ENCODE measurements around the gene PTDSS2. TPM values are rescaled to one million over a fixed set of nuclear protein-coding genes. Genes with fewer than 3 reads are reported as not detected.
"Not testable (repeated sequence)": the region's sequence is repeated elsewhere in the genome, so short reads cannot be mapped to it uniquely, and the experiment has no call there.

Gene PTDSS2
- total and polyA plus RNA-seq, 2 of the 4 experiments (the other 2 are of a cell fraction): 23.5 to 26.6 TPM

- Histone ChIP-seq H3K14ac (replicated peaks; ENCODE audit: low read depth, low read length) (no peak overlapping the region), H2AK5ac (ENCODE audit: low read depth, low read length) (no peak overlapping the region), H2BK5ac (ENCODE audit: low read depth, low read length, poor library complexity, severe bottlenecking) (no peak overlapping the region), H2BK20ac (ENCODE audit: low read depth, low read length) (no peak overlapping the region), H4K5ac (ENCODE audit: low read depth, low read length) (no peak overlapping the region), H3K23ac (ENCODE audit: low read depth, low read length) (no peak overlapping the region), H3K56ac (ENCODE audit: extremely low read depth, insufficient read depth, low read length) (no peak overlapping the region), H3K79me1 (ENCODE audit: low read depth in 1 of 2, low read length in 2 of 2) (peaks cover 0 to 3% of the 10 kb centered on the region in 2 experiments; a peak in 2 of 4 replicates), H3K27me3 (ENCODE audit: control insufficient read depth, insufficient read depth, low read length) (no peaks in the 10 kb centered on the region), H2AK9ac (replicated peaks; ENCODE audit: low read depth, low read length, poor library complexity) (no peak overlapping the region), H3K4me2 (ENCODE audit: low read depth, low read length) (no peak overlapping the region), H3K18ac (ENCODE audit: low read depth, low read length) (no peak overlapping the region), H2BK120ac (ENCODE audit: low read depth, low read length) (no peak overlapping the region), H3K4me1 (ENCODE audit: control insufficient read depth, insufficient read depth, low read length) (no peaks in the 10 kb centered on the region), H3K9ac (ENCODE audit: low read depth, low read length) (no peak overlapping the region), H2AFZ (replicated peaks; ENCODE audit: low read length, poor library complexity) (no peak overlapping the region), H3K4me3 (ENCODE audit: insufficient read depth, low read depth, low read length) (no peak overlapping the region), H3K27ac (ENCODE audit: insufficient read depth, low read length) (no peak overlapping the region), H3K4ac (ENCODE audit: low read depth, low read length) (no peak overlapping the region), H2BK15ac (ENCODE audit: low read depth, low read length) (no peak overlapping the region), H3K9me3 (ENCODE audit: control insufficient read depth, insufficient read depth, low read length) (peaks cover 6% of the 10 kb centered on the region; the same call in 1 of the 2 replicates), H3K9me1 (ENCODE audit: insufficient read depth, low read length) (peaks cover 3% of the 10 kb centered on the region; the same call in 1 of the 2 replicates), H3K36me3 (ENCODE audit: control insufficient read depth, insufficient read depth, low read length) (peaks cover 12% of the 10 kb centered on the region), H4K20me1 (ENCODE audit: insufficient read depth, low read length) (no peaks in the 10 kb centered on the region), H4K8ac (ENCODE audit: low read depth in 2 of 2, low read length in 2 of 2) (no peak overlapping the region), H4K91ac (ENCODE audit: insufficient read depth, low read depth, low read length) (no peak overlapping the region)
- TF ChIP-seq CEBPB (IDR thresholded peaks at IDR 0.05; ENCODE audit: low read depth, low read length) (no peak), SMC3 (IDR thresholded peaks at IDR 0.05; ENCODE audit: low read depth, low read length) (no peak), MAZ (IDR thresholded peaks at IDR 0.05; ENCODE audit: borderline replicate concordance, low read depth, low read length) (no peak), FOS (IDR thresholded peaks at IDR 0.05; ENCODE audit: low read depth, low read length) (no peak), RFX5 (IDR thresholded peaks at IDR 0.05; ENCODE audit: low read depth, low read length) (no peak), MXI1 (IDR thresholded peaks at IDR 0.05; ENCODE audit: borderline replicate concordance, low read depth, low read length) (no peak), MAFK (IDR thresholded peaks at IDR 0.05; ENCODE audit: low read depth, low read length) (no peak)
- WGBS, 2 experiments (ENCODE audit: extremely low coverage in 2 of 2, insufficient read length in 1 of 2): no CpG with 5 or more reads among the region's 4 CpGs
- in situ Hi-C loops (cut with MboI; ENCODE audit: low sequenced_read_pairs) (no loop called here), dilution Hi-C loops (cut with HindIII; ENCODE audit: low sequenced_read_pairs, unreplicated experiment) (no loop called here), intact Hi-C loops (cut with micrococcal nuclease) (loop anchor here (5.0 kb wide), 1 partner anchor 309 kb away; the partner anchor contains the start of genes BET1L and RIC8A)
- POLR2A ChIA-PET (ENCODE audit: unreplicated experiment): interaction anchor here (0.7 kb wide), 1 partner anchor 63 kb away, joined by 10 read pairs; no protein-coding TSS in a partner anchor
- no TSS peak for BruUV-seq (replicated peaks)
- ATAC-seq (ENCODE audit: low read depth) (no peak), DNase-seq (no peak)
- CTCF ChIA-PET: no interaction called here
Measured at GRCh38 chr11:516400-516799, 66.3 kb downstream of the PTDSS2 start.

- H3K79me1 ChIP-seq (ENCODE audit: low read depth in 1 of 2, low read length in 2 of 2); H3K4me3 ChIP-seq (ENCODE audit: insufficient read depth, low read depth, low read length); H3K56ac ChIP-seq (ENCODE audit: extremely low read depth, insufficient read depth, low read length); H3K9me3 ChIP-seq (ENCODE audit: control insufficient read depth, insufficient read depth, low read length); ATAC-seq (ENCODE audit: low read depth); H3K4me1 ChIP-seq (ENCODE audit: control insufficient read depth, insufficient read depth, low read length); H3K27me3 ChIP-seq (ENCODE audit: control insufficient read depth, insufficient read depth, low read length); H3K27ac ChIP-seq (ENCODE audit: insufficient read depth, low read length); H2BK20ac ChIP-seq (ENCODE audit: low read depth, low read length); H3K4ac ChIP-seq (ENCODE audit: low read depth, low read length); BruUV-seq (replicated peaks); H2BK120ac ChIP-seq (ENCODE audit: low read depth, low read length); H3K23ac ChIP-seq (ENCODE audit: low read depth, low read length); H2AFZ ChIP-seq (replicated peaks; ENCODE audit: low read length, poor library complexity); H3K18ac ChIP-seq (ENCODE audit: low read depth, low read length); DNase-seq; H4K91ac ChIP-seq (ENCODE audit: insufficient read depth, low read depth, low read length); in situ Hi-C loops (cut with MboI; ENCODE audit: low sequenced_read_pairs); H2AK5ac ChIP-seq (ENCODE audit: low read depth, low read length); H2AK9ac ChIP-seq (replicated peaks; ENCODE audit: low read depth, low read length, poor library complexity); H4K20me1 ChIP-seq (ENCODE audit: insufficient read depth, low read length); H3K14ac ChIP-seq (replicated peaks; ENCODE audit: low read depth, low read length); H3K9ac ChIP-seq (ENCODE audit: low read depth, low read length); dilution Hi-C loops (cut with HindIII; ENCODE audit: low sequenced_read_pairs, unreplicated experiment); H4K5ac ChIP-seq (ENCODE audit: low read depth, low read length); CTCF ChIA-PET; H4K8ac ChIP-seq (ENCODE audit: low read depth in 2 of 2, low read length in 2 of 2); H3K9me1 ChIP-seq (ENCODE audit: insufficient read depth, low read length); H3K4me2 ChIP-seq (ENCODE audit: low read depth, low read length); H2BK5ac ChIP-seq (ENCODE audit: low read depth, low read length, poor library complexity, severe bottlenecking); H2BK15ac ChIP-seq (ENCODE audit: low read depth, low read length): not testable (repeated sequence)
- WGBS, 2 experiments (ENCODE audit: extremely low coverage in 2 of 2, insufficient read length in 1 of 2): 98% methylated on average over 12 of the region's 43 CpGs; no CpG with 5 or more reads in 1 of the 2 experiments
- intact Hi-C loops (cut with micrococcal nuclease): loop anchor here (5.0 kb wide), 1 partner anchor 310 kb away; the partner anchor contains the start of genes BET1L and RIC8A
- POLR2A ChIA-PET (ENCODE audit: unreplicated experiment): interaction anchor here (0.7 kb wide), 1 partner anchor 63 kb away, joined by 10 read pairs; no protein-coding TSS in a partner anchor
- peaks cover 12% of the 10 kb centered on the region for H3K36me3 ChIP-seq (ENCODE audit: control insufficient read depth, insufficient read depth, low read length)
Measured at GRCh38 chr11:516918-517685, 67.0 kb downstream of the PTDSS2 start.
